Stimulated activated naive B cell treated with anti-CD40 and anti-IgM and Interleukin-4, amounts not matched to agents 10 μg/mL and 1 μg/mL and 100 μg/mL, for 72 hours (primary cell): ENCODE data around the gene CXCL3.

Source experiments
- ATAC-seq, 2 donors: fragments of 150-1000 bp; cut with Tn5 transposase; replicated peaks; 2 replicates each; pipeline ENCODE4 v1.10.0; 2021; ENCODE audit warnings: moderate library complexity in 1 of 2
- DNase-seq: peaks from one replicate; pipeline ENCODE4 v3.0.0; 2021
- H3K27ac Mint-ChIP-seq: one replicate; pipeline ENCODE4 v1.8.0; 2022; ENCODE audit warnings: mild to moderate bottlenecking, mixed read lengths
- H3K27me3 Mint-ChIP-seq, 2 donors: one replicate each; pipeline ENCODE4 v1.8.0; 2022; ENCODE audit warnings: mixed read lengths in 2 of 2
- H3K36me3 Mint-ChIP-seq, 2 donors: one replicate each; pipeline ENCODE4 v1.8.0; 2022; ENCODE audit warnings: mixed read lengths in 2 of 2, mild to moderate bottlenecking in 1 of 2
- H3K4me1 Mint-ChIP-seq, 2 donors: one replicate each; pipeline ENCODE4 v1.8.0; 2022; ENCODE audit warnings: mixed read lengths in 2 of 2, mild to moderate bottlenecking in 1 of 2
- H3K4me3 Mint-ChIP-seq, 2 donors: one replicate each; pipeline ENCODE4 v1.8.0; 2022; ENCODE audit warnings: mild to moderate bottlenecking in 2 of 2, mixed read lengths in 2 of 2, moderate library complexity in 1 of 2
- H3K9me3 Mint-ChIP-seq, 2 donors: one replicate each; pipeline ENCODE4 v1.8.0; 2022; ENCODE audit warnings: mixed read lengths in 2 of 2, mild to moderate bottlenecking in 1 of 2

The CXCL3 gene

GRCh38 chr4:74014332-74014731 is 24.2 kb downstream of the CXCL3 start:
- Mint-ChIP-seq H3K9me3 (no peaks in the 10 kb centered on the region), H3K27me3 (peaks cover 0 to 5% of the 10 kb centered on the region in 2 donors), H3K27ac (no peak overlapping the region), H3K36me3 (peaks cover 0 to 2% of the 10 kb centered on the region in 2 donors), H3K4me1 (no peaks in the 10 kb centered on the region), H3K4me3 (no peak overlapping the region)
- no peak for ATAC-seq
- no peak for DNase-seq

- DNase-seq: no peak
- H3K27ac Mint-ChIP-seq: no peak overlapping the region
- no peak overlapping the region for H3K4me3 Mint-ChIP-seq
- no peak for ATAC-seq
- peaks cover 0 to 2% of the 10 kb centered on the region in 2 donors for H3K36me3 Mint-ChIP-seq
- no peaks in the 10 kb centered on the region for H3K9me3 Mint-ChIP-seq
- no peaks in the 10 kb centered on the region for H3K4me1 Mint-ChIP-seq
- H3K27me3 Mint-ChIP-seq: peaks cover 0 to 5% of the 10 kb centered on the region in 2 donors
These were observed 25.2 kb downstream of the CXCL3 start for GRCh38 chr4:74013264-74013663.

- H3K4me1 Mint-ChIP-seq: no peaks in the 10 kb centered on the region
- DNase-seq (no peak), ATAC-seq (no peak)
- no peaks in the 10 kb centered on the region for H3K9me3 Mint-ChIP-seq
- peaks cover 0 to 2% of the 10 kb centered on the region in 2 donors for H3K36me3 Mint-ChIP-seq
- peaks cover 0 to 5% of the 10 kb centered on the region in 2 donors for H3K27me3 Mint-ChIP-seq
- H3K27ac Mint-ChIP-seq: no peak overlapping the region
- no peak overlapping the region for H3K4me3 Mint-ChIP-seq
These were observed 26.4 kb downstream of the CXCL3 start for GRCh38 chr4:74012130-74012529.

- ATAC-seq (no peak), DNase-seq (no peak)
- Mint-ChIP-seq H3K27me3 (peaks cover 0 to 5% of the 10 kb centered on the region in 2 donors), H3K27ac (no peak overlapping the region), H3K4me3 (no peak overlapping the region), H3K9me3 (no peaks in the 10 kb centered on the region), H3K36me3 (peaks cover 0 to 2% of the 10 kb centered on the region in 2 donors), H3K4me1 (no peaks in the 10 kb centered on the region)
These were observed 29.2 kb downstream of the CXCL3 start for GRCh38 chr4:74009307-74009706.

- Mint-ChIP-seq H3K9me3 (no peaks in the 10 kb centered on the region), H3K27ac (no peak overlapping the region), H3K4me1 (no peaks in the 10 kb centered on the region), H3K27me3 (peaks cover 0 to 5% of the 10 kb centered on the region in 2 donors), H3K4me3 (no peak overlapping the region), H3K36me3 (peaks cover 0 to 2% of the 10 kb centered on the region in 2 donors)
- ATAC-seq (no peak), DNase-seq (no peak)
These were observed 32.4 kb downstream of the CXCL3 start for GRCh38 chr4:74006009-74006476.

GRCh38 chr4:74005528-74005927 is 33.0 kb downstream of the CXCL3 start:
- Mint-ChIP-seq H3K27me3 (peaks cover 0 to under 1% of the 10 kb centered on the region in 2 donors), H3K4me3 (no peak overlapping the region), H3K36me3 (no peaks in the 10 kb centered on the region), H3K4me1 (no peaks in the 10 kb centered on the region), H3K9me3 (no peaks in the 10 kb centered on the region), H3K27ac (no peak overlapping the region)
- no peak for DNase-seq
- ATAC-seq: no peak

- Mint-ChIP-seq H3K36me3 (no peaks in the 10 kb centered on the region), H3K4me1 (no peaks in the 10 kb centered on the region), H3K27ac (no peak overlapping the region), H3K9me3 (no peaks in the 10 kb centered on the region), H3K4me3 (no peak overlapping the region), H3K27me3 (peaks cover 0 to 7% of the 10 kb centered on the region in 2 donors)
- ATAC-seq: no peak
- no peak for DNase-seq
These were observed 33.8 kb downstream of the CXCL3 start for GRCh38 chr4:74004668-74005067.

- H3K27me3 Mint-ChIP-seq: peaks cover 11 to 25% of the 10 kb centered on the region in 2 donors
- ATAC-seq (no peak), DNase-seq (no peak)
- no peaks in the 10 kb centered on the region for H3K36me3 Mint-ChIP-seq
- H3K4me1 Mint-ChIP-seq: peaks cover 2 to 6% of the 10 kb centered on the region in 2 donors
- H3K4me3 Mint-ChIP-seq: no peak overlapping the region
- H3K9me3 Mint-ChIP-seq: no peaks in the 10 kb centered on the region
- H3K27ac Mint-ChIP-seq: no peak overlapping the region
These were observed 38.2 kb downstream of the CXCL3 start for GRCh38 chr4:74000301-74000700.

GRCh38 chr4:73998040-73999011 is 40.2 kb downstream of the CXCL3 start, which contains the start of gene CXCL5:
Gene CXCL5 (minus strand): TSS chr4:73998677. CDS start chr4:73998581, 96 bp downstream.
- Mint-ChIP-seq H3K27ac (no peak within 1 kb of the TSS), H3K27me3 (peaks cover 11 to 25% of the 10 kb centered on the region in 2 donors), H3K36me3 (no peaks in the 10 kb centered on the region), H3K4me1 (peaks cover 2 to 6% of the 10 kb centered on the region in 2 donors), H3K4me3 (no peak within 1 kb of the TSS), H3K9me3 (no peaks in the 10 kb centered on the region)
- peak in 1 of 2 donors; percentile 25 for ATAC-seq
- DNase-seq: no peak

GRCh38 chr4:73992050-73992449 is 46.4 kb downstream of the CXCL3 start:
- H3K27ac Mint-ChIP-seq: no peak overlapping the region
- ATAC-seq: no peak
- H3K4me1 Mint-ChIP-seq: no peaks in the 10 kb centered on the region

GRCh38 chr4:73991742-73992000 is 46.8 kb downstream of the CXCL3 start:
- H3K36me3 Mint-ChIP-seq: no peaks in the 10 kb centered on the region
- H3K27me3 Mint-ChIP-seq: no peaks in the 10 kb centered on the region
- H3K27ac Mint-ChIP-seq: no peak overlapping the region
- no peak overlapping the region for H3K4me3 Mint-ChIP-seq
- no peaks in the 10 kb centered on the region for H3K4me1 Mint-ChIP-seq
- no peaks in the 10 kb centered on the region for H3K9me3 Mint-ChIP-seq
- no peak for DNase-seq
- no peak for ATAC-seq

More at GRCh38 chr4:73992050-73992449, 46.4 kb downstream of the CXCL3 start:
- Mint-ChIP-seq H3K27me3 (no peaks in the 10 kb centered on the region), H3K36me3 (no peaks in the 10 kb centered on the region), H3K4me3 (no peak overlapping the region), H3K9me3 (no peaks in the 10 kb centered on the region)
- no peak for DNase-seq

- Mint-ChIP-seq H3K4me3 (no peak overlapping the region), H3K36me3 (no peaks in the 10 kb centered on the region), H3K27me3 (no peaks in the 10 kb centered on the region), H3K9me3 (no peaks in the 10 kb centered on the region), H3K4me1 (no peaks in the 10 kb centered on the region), H3K27ac (no peak overlapping the region)
- ATAC-seq: no peak
- no peak for DNase-seq
These were observed 47.3 kb downstream of the CXCL3 start for GRCh38 chr4:73990988-73991741.

GRCh38 chr4:73989928-73990327 is 48.6 kb downstream of the CXCL3 start:
- ATAC-seq (no peak), DNase-seq (no peak)
- H3K36me3 Mint-ChIP-seq: no peaks in the 10 kb centered on the region
- H3K9me3 Mint-ChIP-seq: no peaks in the 10 kb centered on the region
- H3K27ac Mint-ChIP-seq: no peak overlapping the region
- no peaks in the 10 kb centered on the region for H3K4me1 Mint-ChIP-seq
- H3K4me3 Mint-ChIP-seq: no peak overlapping the region
- no peaks in the 10 kb centered on the region for H3K27me3 Mint-ChIP-seq

- no peaks in the 10 kb centered on the region for H3K36me3 Mint-ChIP-seq
- DNase-seq (no peak), ATAC-seq (no peak)
- H3K4me1 Mint-ChIP-seq: no peaks in the 10 kb centered on the region
- H3K9me3 Mint-ChIP-seq: no peaks in the 10 kb centered on the region
- no peak overlapping the region for H3K4me3 Mint-ChIP-seq
- H3K27me3 Mint-ChIP-seq: no peaks in the 10 kb centered on the region
- H3K27ac Mint-ChIP-seq: no peak overlapping the region
These were observed 49.5 kb downstream of the CXCL3 start for GRCh38 chr4:73989031-73989430.
